GM21381 (cell line): ENCODE results near the gene SELENOO.

Experiments used
- ATAC-seq: cut with Tn5 transposase; IDR thresholded peaks from one replicate; pipeline ENCODE4 v1.9.1; 2021; ENCODE audit warnings: mild to moderate bottlenecking, moderate library complexity; ENCODE audit not compliant: unreplicated experiment

SELENOO gene

GRCh38 chr22:50264946-50265669, 64.3 kb downstream of the SELENOO start:
- no peak for ATAC-seq

- ATAC-seq: no peak
Measured at GRCh38 chr22:50266994-50267393, 66.2 kb downstream of the SELENOO start.
